WTC11 (cell line): Measurements from ENCODE around the gene GPX3. TPM values are rescaled to one million over a fixed set of nuclear protein-coding genes. Genes with fewer than 3 reads are reported as not detected.

Experiments
- ATAC-seq: fragments of 200-7000 bp; cut with Tn5 transposase; 2 replicates; pipeline ENCODE4 v1.10.0; 2021; ENCODE audit warnings: mild to moderate bottlenecking, moderate library complexity
- CTCF ChIA-PET: fragments of 300-600 bp; sonication (Branson Sonifier 250); formaldehyde crosslinking; loops from one replicate; lab custom pipeline; 2021; ENCODE audit warnings: antibody characterized with exemption; lab: Charles Lee
- POLR2A ChIA-PET: fragments of 350-600 bp; sonication (Branson Sonifier 250); formaldehyde crosslinking; loops from one replicate; lab custom pipeline; 2021; ENCODE audit warnings: antibody characterized with exemption; lab: Charles Lee
- DNase-seq: peaks from one replicate; pipeline ENCODE4 v3.0.0; 2021; ENCODE audit warnings: low spot score
- H3K27ac Mint-ChIP-seq: 2 replicates; pipeline ENCODE4 v1.8.0; 2021; ENCODE audit warnings: mixed read lengths
- H3K27me3 Mint-ChIP-seq: 2 replicates; pipeline ENCODE4 v1.8.0; 2021; ENCODE audit warnings: low read depth, mild to moderate bottlenecking, moderate library complexity, mixed read lengths
- H3K36me3 Mint-ChIP-seq: 2 replicates; pipeline ENCODE4 v1.8.0; 2021; ENCODE audit warnings: mixed read lengths
- H3K4me1 Mint-ChIP-seq: 2 replicates; pipeline ENCODE4 v1.8.0; 2022; ENCODE audit warnings: mixed read lengths
- H3K4me3 Mint-ChIP-seq: 2 replicates; pipeline ENCODE4 v1.8.0; 2021; ENCODE audit warnings: mild to moderate bottlenecking, moderate library complexity, mixed read lengths
- H3K9me3 Mint-ChIP-seq: 2 replicates; pipeline ENCODE4 v1.8.0; 2021; ENCODE audit warnings: mixed read lengths
- AR ChIP-seq: fragments of 250-450 bp; sonication (Bioruptor Pico); IDR thresholded peaks from 2 replicates; pipeline ENCODE4 v1.9.0; 2021; ENCODE audit warnings: mild to moderate bottlenecking
- E2F1 ChIP-seq: sonication (generic); formaldehyde crosslinking; IDR thresholded peaks from 2 replicates; pipeline ENCODE4 v1.8.0; 2022; ENCODE audit warnings: mild to moderate bottlenecking, missing genetic modification reagents
- ESRRA ChIP-seq: sonication (generic); formaldehyde crosslinking; IDR thresholded peaks from 2 replicates; pipeline ENCODE4 v1.8.1; 2022; ENCODE audit warnings: mild to moderate bottlenecking, missing genetic modification reagents, borderline replicate concordance
- FOXP1 ChIP-seq: sonication (generic); formaldehyde crosslinking; IDR thresholded peaks from 2 replicates; pipeline ENCODE4 v1.8.0; 2022; ENCODE audit warnings: missing genetic modification reagents, mild to moderate bottlenecking, moderate library complexity, borderline replicate concordance
- GABPB1 ChIP-seq: sonication (generic); formaldehyde crosslinking; IDR thresholded peaks from 2 replicates; pipeline ENCODE4 v1.8.1; 2023; ENCODE audit warnings: mild to moderate bottlenecking, missing genetic modification reagents
- IRF2 ChIP-seq: sonication (generic); formaldehyde crosslinking; IDR thresholded peaks from 2 replicates; pipeline ENCODE4 v1.8.0; 2022; ENCODE audit warnings: low read depth, missing genetic modification reagents, borderline replicate concordance
- JUN ChIP-seq: sonication (generic); formaldehyde crosslinking; IDR thresholded peaks from 2 replicates; pipeline ENCODE4 v1.8.0; 2023; ENCODE audit warnings: mild to moderate bottlenecking, missing genetic modification reagents
- KAT7 ChIP-seq: sonication (generic); formaldehyde crosslinking; IDR thresholded peaks from 2 replicates; pipeline ENCODE4 v1.8.1; 2023; ENCODE audit warnings: missing genetic modification reagents, mild to moderate bottlenecking, borderline replicate concordance
- MAX ChIP-seq: sonication (generic); formaldehyde crosslinking; IDR thresholded peaks from 2 replicates; pipeline ENCODE4 v1.8.0; 2022; ENCODE audit warnings: mild to moderate bottlenecking, missing genetic modification reagents
- NFE2L1 ChIP-seq: sonication (generic); formaldehyde crosslinking; IDR thresholded peaks from 2 replicates; pipeline ENCODE4 v1.8.1; 2023; ENCODE audit warnings: missing genetic modification reagents
- NFYB ChIP-seq: sonication (generic); formaldehyde crosslinking; conservative IDR thresholded peaks from 2 replicates; pipeline ENCODE4 v1.8.0; 2022; ENCODE audit warnings: low read depth, missing genetic modification reagents
- NR3C1 ChIP-seq: sonication (generic); formaldehyde crosslinking; conservative IDR thresholded peaks from 2 replicates; pipeline ENCODE4 v1.8.1; 2023; ENCODE audit warnings: low read depth, mild to moderate bottlenecking, missing genetic modification reagents
- SP1 ChIP-seq: sonication (generic); formaldehyde crosslinking; conservative IDR thresholded peaks from 2 replicates; pipeline ENCODE4 v1.8.1; 2022; ENCODE audit warnings: missing genetic modification reagents
- TEAD1 ChIP-seq: sonication (generic); formaldehyde crosslinking; IDR thresholded peaks from 2 replicates; pipeline ENCODE4 v1.8.0; 2022; ENCODE audit warnings: mild to moderate bottlenecking, missing genetic modification reagents
- ZBTB43 ChIP-seq: sonication (generic); formaldehyde crosslinking; IDR thresholded peaks from 2 replicates; pipeline ENCODE4 v1.8.1; 2023; ENCODE audit warnings: mild to moderate bottlenecking, missing genetic modification reagents
- ZNF219 ChIP-seq: sonication (generic); formaldehyde crosslinking; IDR thresholded peaks from 2 replicates; pipeline ENCODE4 v1.8.0; 2023; ENCODE audit warnings: missing genetic modification reagents, mild to moderate bottlenecking, borderline replicate concordance
- ZNF396 ChIP-seq: fragments of 250-450 bp; sonication (Bioruptor Pico); IDR thresholded peaks from 2 replicates; pipeline ENCODE4 v1.8.0; 2021; ENCODE audit warnings: mild to moderate bottlenecking, moderate library complexity, borderline replicate concordance
- ZNF416 ChIP-seq: fragments of 250-450 bp; sonication (Bioruptor Pico); IDR thresholded peaks from 2 replicates; pipeline ENCODE4 v1.9.0; 2021; ENCODE audit warnings: mild to moderate bottlenecking, inconsistent platforms
- ZNF423 ChIP-seq: fragments of 250-450 bp; sonication (Bioruptor Pico); IDR thresholded peaks from 2 replicates; pipeline ENCODE4 v2.1.2; 2022; ENCODE audit warnings: mild to moderate bottlenecking, moderate library complexity
- ZNF671 ChIP-seq: fragments of 250-450 bp; sonication (Bioruptor Pico); IDR thresholded peaks from 2 replicates; pipeline ENCODE4 v1.8.0; 2021; ENCODE audit warnings: mild to moderate bottlenecking
- total RNA-seq: library from RNA; stranded (reverse); gene quantifications from 3 replicates; pipeline ENCODE4 v1.2.3, GENCODE V29; 2021
- TF ChIP-seq, protein P1 (sequence below): fragments of 250-450 bp; sonication (Bioruptor Pico); conservative IDR thresholded peaks from 2 replicates; pipeline ENCODE4 v1.9.0; 2021; ENCODE audit warnings: mild to moderate bottlenecking
- TF ChIP-seq, protein P2 (sequence below): sonication (generic); formaldehyde crosslinking; IDR thresholded peaks from 2 replicates; pipeline ENCODE4 v1.8.0; 2022; ENCODE audit warnings: mild to moderate bottlenecking, missing genetic modification reagents

GPX3 gene
- total RNA-seq, 1 experiment from 2014 or later = 24.5 TPM

DNA sequence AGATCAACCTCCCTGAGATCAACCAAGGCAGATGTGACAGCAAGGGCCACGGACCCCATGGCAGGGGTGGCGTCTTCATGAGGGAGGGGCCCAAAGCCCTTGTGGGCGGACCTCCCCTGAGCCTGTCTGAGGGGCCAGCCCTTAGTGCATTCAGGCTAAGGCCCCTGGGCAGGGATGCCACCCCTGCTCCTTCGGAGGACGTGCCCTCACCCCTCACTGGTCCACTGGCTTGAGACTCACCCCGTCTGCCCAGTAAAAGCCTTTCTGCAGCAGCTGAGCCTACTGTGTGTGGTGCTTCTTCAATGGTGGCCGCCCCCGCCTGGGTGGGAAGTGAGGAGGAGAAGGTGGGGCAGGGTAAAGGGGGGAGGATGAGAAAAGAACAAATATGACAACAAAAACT, 8.3 kb downstream of the GPX3 start:
- H3K4me1 Mint-ChIP-seq = no peaks in the 10 kb centered on the region
- CTCF ChIA-PET = no interaction called here
- no peak for ATAC-seq
- H3K4me3 Mint-ChIP-seq = no peak overlapping the region
- no peaks in the 10 kb centered on the region for H3K9me3 Mint-ChIP-seq
- POLR2A ChIA-PET = no interaction called here
- no peak for DNase-seq
- TF ChIP-seq JUN (CRISPR knock-in tag) (no peak), NFE2L1 (no peak), ZNF671 (no peak), SP1 (CRISPR knock-in tag) (no peak), FOXP1 (CRISPR knock-in tag) (no peak), IRF2 (CRISPR knock-in tag) (no peak), ZBTB43 (CRISPR knock-in tag) (no peak), MAX (CRISPR knock-in tag) (no peak), KAT7 (no peak), ZNF396 (CRISPR knock-in tag) (no peak), E2F1 (CRISPR knock-in tag) (no peak), ZNF219 (CRISPR knock-in tag) (no peak)
- H3K36me3 Mint-ChIP-seq = peaks cover 14% of the 10 kb centered on the region; the same call in 1 of the 2 replicates
- no peak overlapping the region for H3K27ac Mint-ChIP-seq
- peaks cover 2% of the 10 kb centered on the region; the same call in 1 of the 2 replicates for H3K27me3 Mint-ChIP-seq

- DNase-seq (no peak), ATAC-seq (no peak)
- Mint-ChIP-seq H3K9me3 (no peaks in the 10 kb centered on the region), H3K36me3 (peaks cover 21% of the 10 kb centered on the region), H3K4me1 (no peaks in the 10 kb centered on the region), H3K27me3 (no peaks in the 10 kb centered on the region), H3K4me3 (no peak overlapping the region), H3K27ac (no peak overlapping the region)
- ChIA-PET CTCF (interaction anchor here (2.5 kb wide), 1 partner anchor 19 kb away, joined by 11 read pairs; no protein-coding TSS in a partner anchor), POLR2A (no interaction called here)
- TF ChIP-seq ESRRA (CRISPR knock-in tag) (no peak), SP1 (CRISPR knock-in tag) (no peak), TEAD1 (CRISPR knock-in tag) (no peak), NR3C1 (CRISPR knock-in tag) (no peak), GABPB1 (CRISPR knock-in tag) (no peak), ZNF416 (CRISPR knock-in tag) (no peak), E2F1 (CRISPR knock-in tag) (no peak), FOXP1 (CRISPR knock-in tag) (no peak), ZNF423 (CRISPR knock-in tag) (no peak), NFYB (CRISPR knock-in tag) (no peak), AR (CRISPR knock-in tag) (no peak)
- TF ChIP-seq, protein P1, sequence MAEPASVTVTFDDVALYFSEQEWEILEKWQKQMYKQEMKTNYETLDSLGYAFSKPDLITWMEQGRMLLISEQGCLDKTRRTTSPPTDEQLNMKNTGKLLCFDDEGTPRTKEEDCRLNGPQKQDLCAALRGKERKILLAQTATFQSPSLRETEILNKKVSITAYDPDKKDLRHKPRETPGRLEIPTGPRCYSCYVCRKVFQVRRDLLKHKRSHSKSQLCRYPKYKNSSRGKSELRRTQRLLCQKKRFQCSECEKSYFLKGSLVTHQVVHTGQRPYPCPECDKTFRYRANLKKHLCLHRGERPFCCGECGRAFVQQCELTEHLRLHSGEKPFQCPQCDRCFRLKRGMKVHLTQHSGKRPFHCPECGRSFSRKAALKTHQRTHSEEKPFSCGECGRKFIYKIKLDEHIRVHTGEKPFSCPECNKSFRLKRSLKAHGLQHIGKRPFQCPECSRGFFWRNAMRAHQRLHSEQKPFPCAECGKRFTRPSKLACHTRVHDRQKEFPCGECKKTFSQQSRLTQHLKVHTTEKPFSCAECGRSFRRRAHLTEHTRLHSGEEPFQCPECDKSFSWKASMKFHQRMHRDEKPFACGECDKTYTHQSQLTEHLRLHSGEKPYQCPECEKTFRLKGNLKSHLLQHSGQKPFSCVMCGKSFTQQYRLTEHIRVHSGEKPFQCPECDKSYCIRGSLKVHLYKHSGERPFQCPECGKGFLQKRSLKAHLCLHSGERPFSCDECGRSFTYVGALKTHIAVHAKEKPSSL = no peak
- TF ChIP-seq, protein P2, sequence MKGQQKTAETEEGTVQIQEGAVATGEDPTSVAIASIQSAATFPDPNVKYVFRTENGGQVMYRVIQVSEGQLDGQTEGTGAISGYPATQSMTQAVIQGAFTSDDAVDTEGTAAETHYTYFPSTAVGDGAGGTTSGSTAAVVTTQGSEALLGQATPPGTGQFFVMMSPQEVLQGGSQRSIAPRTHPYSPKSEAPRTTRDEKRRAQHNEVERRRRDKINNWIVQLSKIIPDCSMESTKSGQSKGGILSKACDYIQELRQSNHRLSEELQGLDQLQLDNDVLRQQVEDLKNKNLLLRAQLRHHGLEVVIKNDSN (CRISPR knock-in tag) = no peak
These were observed 9.0 kb downstream of the GPX3 start for GRCh38 chr5:151029179-151030055.
